GM19035 (cell line): ENCODE measurements around the gene ESF1.
"Not testable (repeated sequence)": the region's sequence is repeated elsewhere in the genome, so short reads cannot be mapped to it uniquely, and the experiment has no call there.

Experiments
- ATAC-seq: cut with Tn5 transposase; IDR thresholded peaks from one replicate; pipeline ENCODE4 v1.9.1; 2021; ENCODE audit not compliant: unreplicated experiment

ESF1 gene

GRCh38 chr20:13739731-13740649 lies 44.7 kb downstream of the ESF1 start:
- no peak for ATAC-seq

- not testable (repeated sequence) for ATAC-seq
Measured at GRCh38 chr20:13738187-13738586, 46.5 kb downstream of the ESF1 start.

- ATAC-seq, result no peak
Measured at GRCh38 chr20:13736436-13737191, 48.1 kb downstream of the ESF1 start.

- ATAC-seq, result no peak
Measured at GRCh38 chr20:13735826-13736225, 48.9 kb downstream of the ESF1 start.

- no peak for ATAC-seq
Measured at GRCh38 chr20:13723011-13723410, 61.7 kb downstream of the ESF1 start.

- peak; percentile 36 for ATAC-seq
Measured at GRCh38 chr20:13718171-13718570, 66.5 kb downstream of the ESF1 start.

GRCh38 chr20:13717631-13718044 lies 67.1 kb downstream of the ESF1 start:
- peak; percentile 92 for ATAC-seq

- no peak for ATAC-seq
Measured at GRCh38 chr20:13715171-13715570, 69.5 kb downstream of the ESF1 start.

GRCh38 chr20:13708234-13708633 lies 76.5 kb downstream of the ESF1 start:
- ATAC-seq, result no peak

- no peak for ATAC-seq
Measured at GRCh38 chr20:13703265-13703664, 81.5 kb downstream of the ESF1 start.

- ATAC-seq, result no peak
Measured at GRCh38 chr20:13701486-13701885, 83.2 kb downstream of the ESF1 start.

- no peak for ATAC-seq
Measured at GRCh38 chr20:13700761-13701160, 84.0 kb downstream of the ESF1 start.

GRCh38 chr20:13694420-13695150 lies 90.1 kb downstream of the ESF1 start:
- ATAC-seq, result no peak

GRCh38 chr20:13692802-13693736 lies 91.7 kb downstream of the ESF1 start:
- no peak for ATAC-seq

GRCh38 chr20:13690943-13691342 lies 93.8 kb downstream of the ESF1 start:
- no peak for ATAC-seq

GRCh38 chr20:13687815-13688214 lies 96.9 kb downstream of the ESF1 start:
- ATAC-seq, result no peak

- no peak for ATAC-seq
Measured at GRCh38 chr20:13685623-13686022, 99.1 kb downstream of the ESF1 start.

GRCh38 chr20:13684566-13685222 lies 100.0 kb downstream of the ESF1 start:
- peak; percentile 44 for ATAC-seq

- no peak for ATAC-seq
Measured at GRCh38 chr20:13683833-13684232, 100.9 kb downstream of the ESF1 start.
